Eye (tissue), 1 donor: ENCODE measurements around the gene GAS7.
"Not testable (repeated sequence)": the region's sequence is repeated elsewhere in the genome, so short reads cannot be mapped to it uniquely, and the experiment has no call there.

Source experiments
- DNase-seq: peaks from one replicate; pipeline ENCODE4 v3.0.0-alpha.2; 2015

GAS7 gene

GRCh38 chr17:10045871-10046658 lies 152.3 kb downstream of the GAS7 start:
- DNase-seq = no peak

DNA sequence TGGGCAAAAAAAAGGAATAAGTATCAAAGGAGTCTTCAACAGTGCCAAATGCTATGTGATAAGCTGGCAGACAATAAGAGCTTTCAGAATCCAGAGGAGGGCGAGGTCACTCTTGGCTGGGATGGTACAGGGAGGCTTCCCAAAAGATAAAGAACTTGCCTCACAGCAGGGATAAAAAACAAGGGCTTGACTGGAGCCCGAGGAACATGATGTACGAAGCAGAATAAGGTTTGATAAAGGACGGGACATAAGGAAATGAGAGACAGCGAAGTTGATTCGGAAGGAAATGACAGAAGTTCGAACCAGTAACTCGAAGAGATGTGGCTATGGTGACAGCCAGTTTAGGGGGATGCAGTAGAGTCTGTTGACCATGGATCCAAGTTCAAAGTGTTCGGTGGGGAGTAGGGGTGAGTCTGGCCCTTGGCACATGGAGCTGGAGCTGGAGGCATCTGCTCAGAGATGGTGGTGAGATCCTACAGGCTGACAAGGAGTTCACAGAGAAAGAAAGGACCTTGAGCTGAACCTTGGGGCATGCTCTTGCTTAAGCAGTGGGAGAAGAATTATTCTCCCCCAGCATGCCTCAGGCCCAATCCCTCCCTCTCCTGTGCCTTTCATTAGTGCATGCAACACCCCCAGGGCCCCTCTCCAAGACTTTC lies 155.7 kb downstream of the GAS7 start:
- no peak for DNase-seq

GRCh38 chr17:10041916-10042588 lies 156.4 kb downstream of the GAS7 start:
- DNase-seq = no peak

DNA sequence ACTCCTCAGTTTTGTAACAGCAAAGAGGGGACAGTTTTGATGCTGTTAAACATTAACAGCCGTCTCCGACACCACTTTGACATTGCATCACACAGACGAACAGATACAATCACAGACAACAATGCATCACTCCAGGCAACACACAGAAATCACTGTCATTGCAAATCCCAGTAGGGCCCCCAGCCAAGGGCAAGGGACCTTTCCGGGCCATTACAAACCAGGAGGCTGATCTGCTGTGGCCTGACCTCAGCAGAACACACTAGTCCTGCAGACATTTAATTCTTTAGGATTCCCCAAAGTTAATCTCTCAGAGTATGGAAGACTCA lies 157.2 kb downstream of the GAS7 start:
- DNase-seq = no peak

- DNase-seq = no peak
Measured at GRCh38 chr17:10036511-10037061, 161.8 kb downstream of the GAS7 start.

- no peak for DNase-seq
Measured at GRCh38 chr17:10035885-10036284, 162.5 kb downstream of the GAS7 start.

GRCh38 chr17:10034719-10035475 lies 163.5 kb downstream of the GAS7 start:
- DNase-seq = no peak

- no peak for DNase-seq
Measured at GRCh38 chr17:10033959-10034358, 164.4 kb downstream of the GAS7 start.

DNA sequence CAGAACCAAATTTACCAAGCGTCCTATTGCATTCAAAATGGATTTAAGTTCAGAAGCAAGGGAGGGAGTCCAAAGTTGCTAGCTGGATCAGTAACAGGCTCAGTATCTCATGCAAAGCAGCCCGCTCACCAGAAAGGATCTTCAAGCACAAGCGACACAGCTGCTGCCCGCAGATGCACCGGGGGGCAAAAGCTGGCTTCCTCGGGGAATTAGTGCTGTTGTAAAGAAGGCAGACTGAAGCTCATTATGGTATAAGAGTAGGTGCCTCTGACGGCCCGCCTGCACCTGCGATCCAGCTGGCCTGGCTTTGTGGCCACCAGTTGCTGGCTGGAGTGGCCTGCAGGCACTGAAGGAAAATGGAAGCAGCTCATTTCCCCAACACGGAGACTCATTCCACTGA lies 165.0 kb downstream of the GAS7 start:
- DNase-seq = peak; percentile 72

DNA sequence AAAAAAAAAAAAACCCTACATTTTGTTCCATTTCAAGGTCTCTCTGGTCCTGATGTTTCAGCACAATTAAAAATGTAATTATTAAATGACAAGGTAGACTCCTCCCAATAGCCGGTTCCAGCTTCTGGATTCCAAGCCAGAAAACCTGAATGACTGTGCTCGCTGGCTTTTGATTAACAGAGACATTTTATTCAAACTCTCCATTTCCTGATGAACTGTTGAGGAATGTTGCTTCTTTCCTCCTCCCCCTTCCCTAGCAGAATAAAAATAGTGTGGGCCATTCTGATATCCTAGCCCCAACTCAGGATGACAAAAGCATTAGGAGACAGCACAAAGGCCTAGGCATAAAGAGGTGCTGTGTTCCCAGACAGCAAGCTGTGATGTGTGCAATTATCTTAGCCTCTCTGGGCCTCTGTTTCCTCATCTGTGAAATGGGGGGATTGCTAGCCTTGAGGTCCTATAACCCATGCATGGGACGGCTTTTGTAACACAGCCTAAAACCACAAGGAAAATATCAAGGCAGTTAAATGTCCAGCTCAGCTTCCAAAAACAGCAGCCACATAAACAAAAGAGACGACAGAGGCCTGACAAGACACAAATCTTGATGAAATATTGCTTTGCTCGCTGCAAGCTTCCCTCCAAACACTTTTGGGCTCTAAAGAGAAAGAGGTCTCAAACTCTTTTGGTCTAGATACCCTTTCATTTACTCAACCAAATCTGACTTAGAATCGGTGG lies 166.1 kb downstream of the GAS7 start:
- DNase-seq = no peak

DNA sequence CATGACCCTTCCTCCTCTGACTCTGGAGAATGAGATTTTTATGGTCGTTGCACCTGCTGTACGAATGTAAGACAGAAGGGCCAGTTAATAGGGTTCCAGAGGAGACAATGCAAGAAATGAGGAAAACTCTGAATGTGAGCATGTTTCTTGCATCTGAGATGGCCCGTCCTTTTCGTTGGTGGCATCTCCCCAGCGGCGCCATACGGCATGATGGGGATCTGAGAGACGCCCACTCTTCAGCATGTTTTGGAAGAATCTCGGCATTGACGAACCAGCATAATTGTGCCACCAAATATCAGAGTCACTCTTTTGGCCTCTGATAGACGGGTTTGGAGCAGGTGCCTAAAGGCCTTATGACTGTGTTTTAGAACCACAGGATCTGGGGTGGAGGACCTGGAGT lies 166.8 kb downstream of the GAS7 start:
- no peak for DNase-seq

DNA sequence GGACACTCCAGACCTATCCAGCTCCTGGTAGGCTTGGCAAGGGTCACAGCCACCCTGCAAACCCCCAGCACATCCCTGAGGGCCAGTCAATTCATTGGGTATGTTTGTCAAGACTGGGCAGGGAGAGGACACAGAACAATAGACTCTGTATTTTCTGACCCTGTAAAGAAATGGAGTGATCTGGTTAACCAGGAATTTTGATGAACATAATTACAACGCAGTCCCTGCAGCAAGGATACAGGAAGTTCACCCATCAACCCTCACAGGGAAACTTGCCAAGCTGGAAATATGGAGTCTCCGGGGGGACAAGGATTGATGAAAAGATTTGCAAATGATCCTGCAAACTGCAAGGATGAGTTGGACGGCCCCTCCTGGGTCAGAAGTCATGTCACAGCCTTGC lies 167.3 kb downstream of the GAS7 start:
- DNase-seq = no peak

- no peak for DNase-seq
Measured at GRCh38 chr17:10029129-10029528, 169.3 kb downstream of the GAS7 start.

- peak; percentile 88 for DNase-seq
Measured at GRCh38 chr17:10025976-10026901, 172.2 kb downstream of the GAS7 start.

DNA sequence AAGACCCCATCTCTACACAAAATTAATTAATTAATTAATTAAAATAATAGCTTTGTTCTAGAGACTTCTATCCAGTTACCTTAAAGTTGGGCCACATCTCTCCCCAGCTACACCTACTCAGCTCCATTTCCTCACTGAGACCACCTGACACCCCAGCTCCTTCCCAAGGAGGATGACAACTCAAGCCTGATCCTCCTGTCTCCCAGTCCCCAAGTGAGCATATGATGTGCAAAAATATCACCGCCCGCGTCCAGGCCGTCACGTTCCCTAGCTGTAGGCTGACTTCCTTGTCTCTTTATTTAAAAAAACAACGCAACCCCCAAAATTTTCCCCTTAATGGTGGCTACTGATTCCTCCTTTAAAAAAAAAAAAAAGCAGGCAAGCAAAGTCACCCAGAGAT lies 173.2 kb downstream of the GAS7 start:
- no peak for DNase-seq

- no peak for DNase-seq
Measured at GRCh38 chr17:10022416-10022815, 176.0 kb downstream of the GAS7 start.

DNA sequence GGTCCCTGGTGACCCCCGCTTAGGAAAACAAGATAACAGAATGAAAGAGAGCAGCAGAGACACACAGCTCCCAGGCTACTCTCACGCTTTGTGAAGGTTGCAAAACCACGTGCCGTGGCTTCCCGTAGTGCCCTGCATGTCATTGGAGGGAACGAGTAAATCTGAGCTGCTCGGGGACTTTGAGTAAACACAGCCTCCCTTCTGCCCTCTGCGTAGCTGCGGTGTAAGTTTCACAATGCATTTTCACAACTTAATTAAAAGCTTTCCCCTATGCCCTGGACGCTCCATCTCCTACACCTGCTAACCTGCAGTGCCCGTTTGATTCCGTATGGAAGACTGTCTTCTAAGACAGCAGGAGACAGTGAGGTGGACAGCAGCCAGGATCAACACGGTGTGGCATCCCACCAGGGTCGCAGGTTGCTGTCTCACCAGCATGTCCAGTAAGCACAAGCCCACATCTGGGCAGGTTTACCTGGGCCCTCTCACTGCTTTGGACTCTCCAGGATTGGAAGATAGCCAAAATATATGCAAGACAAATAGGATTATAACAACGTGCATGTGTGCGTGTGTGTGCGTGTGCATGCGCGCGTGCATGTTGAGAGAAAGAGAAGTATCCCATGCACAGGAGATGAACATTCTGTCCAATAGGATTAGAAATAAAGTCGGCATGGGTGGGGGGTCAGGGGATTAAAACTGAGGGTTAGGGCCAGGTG lies 177.0 kb downstream of the GAS7 start:
- DNase-seq = peak; percentile 68

DNA sequence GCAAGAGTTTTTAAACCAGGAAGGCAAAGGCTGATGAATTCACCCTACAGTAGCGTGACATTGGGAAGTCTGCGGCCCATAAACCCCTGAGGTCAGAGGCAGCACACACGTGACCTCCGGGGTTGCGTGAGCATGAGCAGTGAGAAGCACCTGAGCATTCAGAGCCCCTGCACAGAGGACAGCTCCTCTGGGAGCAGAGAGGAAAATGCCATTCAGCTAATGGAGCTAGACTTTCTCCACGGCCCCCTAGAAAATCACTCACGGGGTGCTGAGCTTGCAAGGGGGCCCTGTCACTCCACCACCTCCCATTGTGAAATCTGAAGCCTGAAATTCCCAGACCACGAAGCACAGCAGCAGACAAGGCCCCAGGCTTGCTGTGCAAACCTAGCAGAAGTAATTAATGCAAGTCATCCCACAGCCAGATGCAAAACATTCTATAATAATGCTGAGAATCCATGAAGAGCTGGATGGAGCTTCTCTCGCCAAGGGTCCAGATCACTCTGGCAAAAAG lies 178.4 kb downstream of the GAS7 start:
- peak; percentile 84 for DNase-seq

DNA sequence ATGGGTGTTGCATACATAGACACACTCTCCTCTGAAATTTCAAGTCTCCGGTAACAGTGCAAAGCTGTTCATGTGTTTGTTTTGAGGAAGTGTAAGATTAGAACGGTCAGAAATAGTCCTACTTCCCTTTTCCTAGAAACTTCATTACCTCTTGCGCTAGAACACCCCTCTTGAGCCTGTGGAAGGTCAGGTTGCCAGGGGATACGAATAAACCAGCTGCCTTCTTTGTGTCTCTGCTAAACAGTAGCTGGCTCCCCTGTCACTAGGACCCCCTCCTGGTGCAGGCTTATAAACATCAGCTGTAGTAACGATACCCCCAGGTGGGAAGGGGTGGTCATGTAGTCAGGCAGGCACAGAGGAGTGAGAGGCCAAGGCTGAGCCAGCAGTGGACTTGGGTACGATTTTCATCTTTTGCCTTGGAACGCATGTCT lies 179.9 kb downstream of the GAS7 start:
- DNase-seq = peak; percentile 53

- DNase-seq = not testable (repeated sequence)
Measured at GRCh38 chr17:10016958-10017570, 181.3 kb downstream of the GAS7 start.
